IMR-90 (cell line): ENCODE results near the gene COPS7A. TPM values are rescaled to one million over a fixed set of nuclear protein-coding genes. Genes with fewer than 3 reads are reported as not detected.
A peak's percentile ranks its signal among the peaks of the same experiment; 100 is the strongest.

ENCODE experiments used
- ATAC-seq: fragments of 200-7000 bp; cut with Tn5 transposase; 2 replicates; pipeline ENCODE4 v1.9.1; 2020; ENCODE audit warnings: low read depth, mild to moderate bottlenecking, moderate library complexity
- BruUV-seq: library from RNA; stranded (reverse); fragments of 400-500 nt; replicated peaks from 2 replicates; lab custom pipeline; 2021; lab: Mats Ljungman, UMichigan
- CTCF ChIA-PET: fragments of 300-600 bp; formaldehyde crosslinking; extraction: SDS; loops from one replicate; lab custom pipeline; 2021; ENCODE audit warnings: antibody characterized with exemption; lab: Yijun Ruan, JAX
- POLR2A ChIA-PET: fragments of 300-600 bp; sonication (Branson Sonifier 250); formaldehyde crosslinking; loops from one replicate; lab custom pipeline; 2022; ENCODE audit warnings: antibody characterized with exemption; ENCODE audit not compliant: unreplicated experiment; lab: Charles Lee
- DNase-seq: peaks from one replicate; pipeline ENCODE4 v3.0.0; 2013
- H2AFZ ChIP-seq: replicated peaks from 2 replicates; pipeline ENCODE3; 2013; ENCODE audit warnings: low read length, mild to moderate bottlenecking; ENCODE audit not compliant: poor library complexity
- H2AK5ac ChIP-seq: 2 replicates; pipeline ENCODE4 v1.6.1; 2013; ENCODE audit warnings: low read depth, low read length, inconsistent platforms
- H2AK9ac ChIP-seq: replicated peaks from 2 replicates; pipeline ENCODE3; 2013; ENCODE audit warnings: mild to moderate bottlenecking, low read depth, low read length, moderate library complexity; ENCODE audit not compliant: poor library complexity
- H2BK120ac ChIP-seq: 2 replicates; pipeline ENCODE4 v1.6.1; 2013; ENCODE audit warnings: low read depth, low read length, inconsistent platforms
- H2BK15ac ChIP-seq: 3 replicates; pipeline ENCODE4 v1.6.1; 2013; ENCODE audit warnings: low read depth, low read length, inconsistent platforms
- H2BK20ac ChIP-seq: 2 replicates; pipeline ENCODE4 v1.6.1; 2013; ENCODE audit warnings: low read depth, mild to moderate bottlenecking, inconsistent platforms, low read length, moderate library complexity
- H2BK5ac ChIP-seq: 2 replicates; pipeline ENCODE4 v1.6.1; 2013; ENCODE audit warnings: mild to moderate bottlenecking, low read depth, low read length, inconsistent platforms; ENCODE audit not compliant: poor library complexity, severe bottlenecking
- H3K14ac ChIP-seq: replicated peaks from 2 replicates; pipeline ENCODE4 v1.6.1; 2013; ENCODE audit warnings: low read depth, low read length, inconsistent platforms
- H3K18ac ChIP-seq: 2 replicates; pipeline ENCODE4 v1.6.1; 2013; ENCODE audit warnings: low read depth, low read length, control low read depth
- H3K23ac ChIP-seq: 2 replicates; pipeline ENCODE4 v1.6.1; 2013; ENCODE audit warnings: low read depth, low read length, inconsistent platforms
- H3K27ac ChIP-seq: 2 replicates; pipeline ENCODE4 v1.5.1; 2013; ENCODE audit warnings: mild to moderate bottlenecking, control low read depth, low read length; ENCODE audit not compliant: insufficient read depth
- H3K27me3 ChIP-seq: 2 replicates; pipeline ENCODE4 v1.6.1; 2013; ENCODE audit warnings: low read length; ENCODE audit not compliant: control insufficient read depth, insufficient read depth
- H3K36me3 ChIP-seq: 2 replicates; pipeline ENCODE4 v1.6.1; 2013; ENCODE audit warnings: low read length, mixed read lengths; ENCODE audit not compliant: control insufficient read depth, insufficient read depth
- H3K4ac ChIP-seq: 2 replicates; pipeline ENCODE4 v1.6.1; 2013; ENCODE audit warnings: low read depth, low read length, inconsistent platforms
- H3K4me1 ChIP-seq: 2 replicates; pipeline ENCODE4 v1.6.1; 2013; ENCODE audit warnings: low read length, mixed read lengths; ENCODE audit not compliant: control insufficient read depth, insufficient read depth
- H3K4me2 ChIP-seq: 2 replicates; pipeline ENCODE4 v1.6.1; 2013; ENCODE audit warnings: low read depth, mild to moderate bottlenecking, control low read depth, low read length, moderate library complexity
- H3K4me3 ChIP-seq: 2 replicates; pipeline ENCODE4 v1.5.1; 2013; ENCODE audit warnings: low read depth, mild to moderate bottlenecking, control low read depth, low read length, moderate library complexity; ENCODE audit not compliant: insufficient read depth
- H3K56ac ChIP-seq: 2 replicates; pipeline ENCODE4 v1.6.1; 2013; ENCODE audit warnings: low read length, inconsistent platforms; ENCODE audit not compliant: insufficient read depth; ENCODE audit errors: extremely low read depth
- H3K79me1 ChIP-seq, 2 experiments: 2 replicates each; pipeline ENCODE4 v1.6.1; 2013; ENCODE audit warnings: low read length in 2 of 2, inconsistent platforms in 1 of 2, low read depth in 1 of 2
- H3K9ac ChIP-seq: 2 replicates; pipeline ENCODE4 v1.6.1; 2013; ENCODE audit warnings: low read depth, low read length, control low read depth
- H3K9me1 ChIP-seq: 2 replicates; pipeline ENCODE4 v1.6.1; 2013; ENCODE audit warnings: low read length, inconsistent platforms; ENCODE audit not compliant: insufficient read depth
- H3K9me3 ChIP-seq: 2 replicates; pipeline ENCODE4 v1.6.1; 2013; ENCODE audit warnings: low read length; ENCODE audit not compliant: control insufficient read depth, insufficient read depth
- H4K20me1 ChIP-seq: 2 replicates; pipeline ENCODE4 v1.6.1; 2013; ENCODE audit warnings: low read length, inconsistent platforms; ENCODE audit not compliant: insufficient read depth
- H4K5ac ChIP-seq: 2 replicates; pipeline ENCODE4 v1.6.1; 2013; ENCODE audit warnings: mild to moderate bottlenecking, low read depth, low read length, control low read depth
- H4K8ac ChIP-seq, 2 experiments: 2 replicates each; pipeline ENCODE4 v1.6.1; 2013; ENCODE audit warnings: low read depth in 2 of 2, low read length in 2 of 2, control low read depth in 1 of 2, inconsistent platforms in 1 of 2
- H4K91ac ChIP-seq: 2 replicates; pipeline ENCODE4 v1.6.1; 2013; ENCODE audit warnings: low read depth, low read length, inconsistent platforms; ENCODE audit not compliant: insufficient read depth
- SMC3 ChIP-seq: fragments of 150-350 bp; IDR thresholded peaks from 2 replicates; pipeline ENCODE4 v1.6.1; 2016; ENCODE audit warnings: low read depth, mild to moderate bottlenecking, antibody characterized with exemption, low read length, moderate library complexity
- WGBS, 2 experiments: methylation state at CpG; one replicate each; pipeline versions ENCODE4 v1.1.5 to v1.1.7; 2013; ENCODE audit warnings: missing lambda C conversion rate in 2 of 2; ENCODE audit not compliant: insufficient read length in 1 of 2; ENCODE audit errors: extremely low coverage in 2 of 2; 5-methylcytosine and 5-hydroxymethylcytosine counted together
- dilution Hi-C: fragments of 300-500 bp; cut with HindIII; formaldehyde crosslinking; loops from one replicate; pipeline ENCODE4 v1.14.3; 2018; ENCODE audit warnings: low sequenced_read_pairs; ENCODE audit not compliant: unreplicated experiment
- in situ Hi-C: fragments of 300-500 bp; cut with MboI; formaldehyde crosslinking; loops from 3 replicates; pipeline ENCODE4 v1.14.3; 2019; ENCODE audit warnings: low sequenced_read_pairs, inconsistent platforms, mixed read lengths
- intact Hi-C: fragments of 100-400 bp; cut with micrococcal nuclease; formaldehyde crosslinking; loops from 2 replicates; pipeline ENCODE4 v1.10.0; 2022
- polyA plus RNA-seq, 3 experiments: library from polyadenylated mRNA; depleted of rRNA; stranded (reverse); fragments of >200 nt; gene quantifications; 2 replicates each; pipeline ENCODE4 v1.2.3, GENCODE V29; 2012; ENCODE audit warnings: low replicate concordance in 1 of 3
- total RNA-seq: library from RNA; depleted of rRNA; stranded (reverse); fragments of >200 nt; gene quantifications from 2 replicates; pipeline ENCODE4 v1.2.3, GENCODE V29; 2012

Gene COPS7A
- total and polyA plus RNA-seq, 2 of the 4 experiments (the other 2 are of a cell fraction): 58.8 to 135 TPM

- H4K5ac ChIP-seq: no peak overlapping the region
- no peak overlapping the region for H3K23ac ChIP-seq
- H2BK15ac ChIP-seq: no peak overlapping the region
- in situ Hi-C loops: no loop called here
- no peak overlapping the region for H3K14ac ChIP-seq
- ATAC-seq (no peak), DNase-seq (no peak)
- no TSS peak for BruUV-seq
- H3K4me1 ChIP-seq: no peaks in the 10 kb centered on the region
- no peak overlapping the region for H4K91ac ChIP-seq
- no peak overlapping the region for H3K4me3 ChIP-seq
- no CpG with 5 or more reads among the region's 5 CpGs for WGBS, 2 experiments
- no peak for TF ChIP-seq SMC3
- H3K79me1 ChIP-seq: peaks cover 34 to 56% of the 10 kb centered on the region in 2 experiments
- CTCF ChIA-PET: no interaction called here
- H2BK120ac ChIP-seq: no peak overlapping the region
- H3K56ac ChIP-seq: no peak overlapping the region
- H4K20me1 ChIP-seq: peaks cover 19% of the 10 kb centered on the region; the same call in 1 of the 2 replicates
- H3K27ac ChIP-seq: no peak overlapping the region
- H3K27me3 ChIP-seq: no peaks in the 10 kb centered on the region
- no peak overlapping the region for H2BK20ac ChIP-seq
- no peaks in the 10 kb centered on the region for H3K9me1 ChIP-seq
- H2BK5ac ChIP-seq: no peak overlapping the region
- H2AK5ac ChIP-seq: no peak overlapping the region
- H2AK9ac ChIP-seq: peak overlapping the region; percentile 56
- H3K9ac ChIP-seq: no peak overlapping the region
- H3K4ac ChIP-seq: no peak overlapping the region
- no peak overlapping the region for H3K4me2 ChIP-seq
- peaks cover 59% of the 10 kb centered on the region for H3K36me3 ChIP-seq
- H3K9me3 ChIP-seq: no peaks in the 10 kb centered on the region
- H2AFZ ChIP-seq: no peak overlapping the region
- H4K8ac ChIP-seq: no peak overlapping the region
- POLR2A ChIA-PET: no interaction called here
- no peak overlapping the region for H3K18ac ChIP-seq
- intact Hi-C loops: no loop called here
- dilution Hi-C loops: no loop called here
These were observed 46.9 kb upstream of the COPS7A start for GRCh38 chr12:6676962-6677361.
